Astrocyte (in vitro differentiated cells and primary cell): Measurements from ENCODE around the gene TPGS2. TPM values are rescaled to one million over a fixed set of nuclear protein-coding genes. Genes with fewer than 3 reads are reported as not detected.

Experiments used
- DNase-seq: peaks from one replicate; pipeline ENCODE4 v3.0.0-alpha.2; 2010; ENCODE audit warnings: low read depth
- FAIRE-seq: peaks from 2 replicates; lab custom pipeline; 2011; peaks lifted over from hg19 to GRCh38; lab: Jason Lieb, UNC
- H2AFZ ChIP-seq: 2 replicates; pipeline ENCODE4 v1.6.0; 2012; ENCODE audit warnings: low read depth, low read length, inconsistent platforms
- H3K27ac ChIP-seq: 2 replicates; pipeline ENCODE4 v1.5.1; 2011; ENCODE audit warnings: low read depth, low read length, inconsistent platforms
- H3K27me3 ChIP-seq: 2 replicates; pipeline ENCODE4 v1.6.0; 2011; ENCODE audit warnings: low read length, inconsistent platforms; ENCODE audit not compliant: insufficient read depth
- H3K36me3 ChIP-seq: 2 replicates; pipeline ENCODE4 v1.5.1; 2011; ENCODE audit warnings: low read length, inconsistent platforms; ENCODE audit not compliant: insufficient read depth
- H3K4me1 ChIP-seq: 2 replicates; pipeline ENCODE4 v1.5.1; 2011; ENCODE audit warnings: low read length, inconsistent platforms; ENCODE audit not compliant: insufficient read depth
- H3K4me2 ChIP-seq: 2 replicates; pipeline ENCODE4 v1.6.0; 2012; ENCODE audit warnings: low read length, inconsistent platforms
- H3K4me3 ChIP-seq: 2 replicates; pipeline ENCODE4 v1.5.1; 2011; ENCODE audit warnings: low read depth, mild to moderate bottlenecking, low read length, inconsistent platforms; ENCODE audit not compliant: insufficient read depth
- H3K79me2 ChIP-seq: 2 replicates; pipeline ENCODE4 v1.6.0; 2012; ENCODE audit warnings: mild to moderate bottlenecking, low read length, inconsistent platforms; ENCODE audit not compliant: insufficient read depth
- H3K9ac ChIP-seq: 2 replicates; pipeline ENCODE4 v1.6.0; 2012; ENCODE audit warnings: mild to moderate bottlenecking, low read length, inconsistent platforms
- H3K9me3 ChIP-seq: 2 replicates; pipeline ENCODE4 v1.5.1; 2012; ENCODE audit warnings: low read depth, mild to moderate bottlenecking, low read length, inconsistent platforms; ENCODE audit not compliant: insufficient read depth
- H4K20me1 ChIP-seq: 2 replicates; pipeline ENCODE4 v1.6.0; 2012; ENCODE audit warnings: low read length, inconsistent platforms; ENCODE audit not compliant: insufficient read depth
- H3K27ac Mint-ChIP-seq: one replicate; pipeline ENCODE4 v1.8.0; 2021; ENCODE audit warnings: mild to moderate bottlenecking, mixed read lengths; ENCODE audit not compliant: unreplicated experiment
- H3K27me3 Mint-ChIP-seq: one replicate; pipeline ENCODE4 v1.8.0; 2021; ENCODE audit warnings: low read depth, mixed read lengths; ENCODE audit not compliant: unreplicated experiment
- H3K36me3 Mint-ChIP-seq: one replicate; pipeline ENCODE4 v1.8.0; 2021; ENCODE audit warnings: low read depth, mixed read lengths; ENCODE audit not compliant: unreplicated experiment
- H3K4me1 Mint-ChIP-seq: one replicate; pipeline ENCODE4 v1.8.0; 2021; ENCODE audit warnings: low read depth, mixed read lengths; ENCODE audit not compliant: unreplicated experiment
- H3K4me3 Mint-ChIP-seq: one replicate; pipeline ENCODE4 v1.8.0; 2021; ENCODE audit warnings: mild to moderate bottlenecking, moderate library complexity, mixed read lengths; ENCODE audit not compliant: unreplicated experiment
- H3K9me3 Mint-ChIP-seq: one replicate; pipeline ENCODE4 v1.8.0; 2021; ENCODE audit warnings: mild to moderate bottlenecking, mixed read lengths; ENCODE audit not compliant: unreplicated experiment
- CTCF ChIP-seq: IDR thresholded peaks from 2 replicates; pipeline ENCODE4 v1.5.1; 2011; ENCODE audit warnings: low read depth, mild to moderate bottlenecking, inconsistent platforms, low read length, moderate library complexity; ENCODE audit not compliant: insufficient read depth
- EZH2 ChIP-seq: IDR thresholded peaks from 2 replicates; pipeline ENCODE4 v1.6.1; 2012; ENCODE audit warnings: mild to moderate bottlenecking, low read length, inconsistent platforms; ENCODE audit not compliant: insufficient read depth
- total RNA-seq: library from RNA; stranded (reverse); gene quantifications from 2 replicates; pipeline ENCODE4 v1.2.1, GENCODE V29; 2021

TPGS2 gene
- total RNA-seq, 1 donor from 2014 or later: 138 TPM

GRCh38 chr18:36761186-36761698 is 67.6 kb downstream of the TPGS2 start:
- H3K4me1 Mint-ChIP-seq: peaks cover 4% of the 10 kb centered on the region
- no peaks in the 10 kb centered on the region for H3K9me3 ChIP-seq
- H3K27me3 Mint-ChIP-seq: peaks cover 5% of the 10 kb centered on the region
- TF ChIP-seq CTCF: no peak
- no peak for TF ChIP-seq EZH2
- no peak overlapping the region for H3K27ac ChIP-seq
- no peaks in the 10 kb centered on the region for H3K9me3 Mint-ChIP-seq
- H3K4me2 ChIP-seq: no peak overlapping the region
- no peak for DNase-seq
- no peaks in the 10 kb centered on the region for H3K27me3 ChIP-seq
- no peaks in the 10 kb centered on the region for H3K36me3 ChIP-seq
- H3K27ac Mint-ChIP-seq: no peak overlapping the region
- no peak overlapping the region for H2AFZ ChIP-seq
- H3K36me3 Mint-ChIP-seq: peaks cover 4% of the 10 kb centered on the region
- H3K4me3 ChIP-seq: no peak overlapping the region
- no peak overlapping the region for H3K4me3 Mint-ChIP-seq
- H3K79me2 ChIP-seq: no peaks in the 10 kb centered on the region
- H4K20me1 ChIP-seq: no peaks in the 10 kb centered on the region
- H3K4me1 ChIP-seq: peaks cover 11% of the 10 kb centered on the region
- H3K9ac ChIP-seq: no peak overlapping the region
- no peak for FAIRE-seq

- no peaks in the 10 kb centered on the region for H3K9me3 ChIP-seq
- FAIRE-seq (no peak), DNase-seq (no peak)
- H3K36me3 ChIP-seq: no peaks in the 10 kb centered on the region
- no peak overlapping the region for H2AFZ ChIP-seq
- H3K27ac ChIP-seq: no peak overlapping the region
- no peak overlapping the region for H3K4me3 Mint-ChIP-seq
- peaks cover 5% of the 10 kb centered on the region for H3K27me3 Mint-ChIP-seq
- peaks cover 13% of the 10 kb centered on the region for H3K4me1 ChIP-seq
- peaks cover 4% of the 10 kb centered on the region for H3K36me3 Mint-ChIP-seq
- H3K9ac ChIP-seq: no peak overlapping the region
- H4K20me1 ChIP-seq: no peaks in the 10 kb centered on the region
- H3K27ac Mint-ChIP-seq: no peak overlapping the region
- H3K27me3 ChIP-seq: no peaks in the 10 kb centered on the region
- H3K4me1 Mint-ChIP-seq: peaks cover 6% of the 10 kb centered on the region
- H3K9me3 Mint-ChIP-seq: no peaks in the 10 kb centered on the region
- H3K4me2 ChIP-seq: no peak overlapping the region
- no peak overlapping the region for H3K4me3 ChIP-seq
- no peak for TF ChIP-seq EZH2
- no peak for TF ChIP-seq CTCF
- H3K79me2 ChIP-seq: no peaks in the 10 kb centered on the region
Observed at GRCh38 chr18:36760598-36760997, 68.2 kb downstream of the TPGS2 start.

GRCh38 chr18:36759167-36759776 is 69.5 kb downstream of the TPGS2 start:
- DNase-seq: no peak
- Histone ChIP-seq H4K20me1 (no peaks in the 10 kb centered on the region), H3K4me2 (no peak overlapping the region), H3K4me3 (no peak overlapping the region), H3K4me1 (peaks cover 13% of the 10 kb centered on the region), H3K9me3 (no peaks in the 10 kb centered on the region), H3K27ac (no peak overlapping the region), H2AFZ (no peak overlapping the region), H3K36me3 (no peaks in the 10 kb centered on the region), H3K79me2 (no peaks in the 10 kb centered on the region), H3K9ac (no peak overlapping the region), H3K27me3 (no peaks in the 10 kb centered on the region)
- Mint-ChIP-seq H3K27ac (no peak overlapping the region), H3K27me3 (peaks cover 5% of the 10 kb centered on the region), H3K36me3 (peaks cover 4% of the 10 kb centered on the region), H3K4me3 (no peak overlapping the region), H3K4me1 (peaks cover 6% of the 10 kb centered on the region), H3K9me3 (no peaks in the 10 kb centered on the region)
- TF ChIP-seq EZH2 (no peak), CTCF (no peak)
- FAIRE-seq: peak; percentile 65
